Measurements from ENCODE around the gene SRPK3. TPM values are rescaled to one million over a fixed set of nuclear protein-coding genes. Genes with fewer than 3 reads are reported as not detected.

SRPK3 gene
- total and polyA plus RNA-seq, 2 donors (not counting 1 experiment from before 2014, with no cell fraction given) = not detected

GRCh38 chrX:153734871-153735270 lies 46.0 kb upstream of the SRPK3 start:
- POLR2A ChIA-PET = interaction anchor here (0.6 kb wide), 1 partner anchor 11 kb away, joined by 4 read pairs; the partner anchor contains the start of gene BCAP31
- no peaks in the 10 kb centered on the region for H3K27me3 Mint-ChIP-seq
- WGBS (ENCODE audit: insufficient coverage) = no CpG with 5 or more reads among the region's 2 CpGs
- H3K4me1 Mint-ChIP-seq = peaks cover 22% of the 10 kb centered on the region
- Histone ChIP-seq H3K9me3 (ENCODE audit: control extremely low read depth in 1 of 3, control insufficient read depth in 2 of 3, insufficient read depth in 1 of 3, low read length in 2 of 3) (peaks cover 0 to 3% (median 0%) of the 10 kb centered on the region in 3 donors), H3K9ac (ENCODE audit: low read length) (no peak overlapping the region), H3K27ac (ENCODE audit: low read length in 2 of 2) (no peak overlapping the region), H2AFZ (ENCODE audit: insufficient read depth, low read depth, low read length, poor library complexity, severe bottlenecking) (no peak overlapping the region), H3K4me2 (replicated peaks; ENCODE audit: low read depth, low read length, poor library complexity, severe bottlenecking) (no peak overlapping the region), H3K27me3 (replicated peaks in 1 of 4; ENCODE audit: control extremely low read depth in 1 of 4, control insufficient read depth in 3 of 4, insufficient read depth in 4 of 4, low read length in 3 of 4) (no peaks in the 10 kb centered on the region), H3K79me2 (ENCODE audit: control insufficient read depth, insufficient read depth, low read length) (peaks cover 26% of the 10 kb centered on the region), H3K36me3 (replicated peaks in 1 of 2; ENCODE audit: control extremely low read depth in 1 of 2, control insufficient read depth in 1 of 2, extremely low read depth in 1 of 2, insufficient read depth in 2 of 2, low read length in 1 of 2) (peaks cover 0 to 22% of the 10 kb centered on the region in 2 experiments), H3K4me3 (ENCODE audit: control extremely low read depth in 1 of 5, extremely low read depth in 1 of 5, insufficient read depth in 1 of 5, low read depth in 2 of 5, low read length in 4 of 5) (no peak overlapping the region), H3K4me1 (ENCODE audit: control insufficient read depth in 2 of 2, insufficient read depth in 2 of 2, low read length in 2 of 2) (peaks cover 3 to 10% of the 10 kb centered on the region in 2 donors), H4K20me1 (ENCODE audit: control insufficient read depth, insufficient read depth, low read length, poor library complexity, severe bottlenecking) (no peaks in the 10 kb centered on the region)
- ATAC-seq (ENCODE audit: low read depth) (no peak), DNase-seq (no peak)
- H3K4me3 Mint-ChIP-seq = no peak overlapping the region
- no peak for TF ChIP-seq EZH2 (IDR thresholded peaks at IDR 0.05; ENCODE audit: borderline replicate concordance, insufficient read depth, low read depth, low read length, poor library complexity, severe bottlenecking)
- TF ChIP-seq CTCF (IDR thresholded peaks at IDR 0.05) = no peak
- intact Hi-C loops (cut with micrococcal nuclease) = loop anchor here (1.0 kb wide), 1 partner anchor 8 kb away; no protein-coding TSS in a partner anchor
- CTCF ChIA-PET = interaction anchor here (0.7 to 1.4 kb wide), 3 partner anchors 15 to 223 kb away, joined by 3 to 4 read pairs (median 3); no protein-coding TSS in a partner anchor
- H3K9me3 Mint-ChIP-seq (ENCODE audit: insufficient read depth) = no peaks in the 10 kb centered on the region
- no peak overlapping the region for H3K27ac Mint-ChIP-seq

- H3K9me3 ChIP-seq (ENCODE audit: control extremely low read depth in 1 of 3, control insufficient read depth in 2 of 3, insufficient read depth in 1 of 3, low read length in 2 of 3) = peaks cover 0 to 3% (median 0%) of the 10 kb centered on the region in 3 donors
- H3K4me2 ChIP-seq (replicated peaks; ENCODE audit: low read depth, low read length, poor library complexity, severe bottlenecking) = no peak overlapping the region
- peak overlapping the region; percentile 8 for H3K4me3 Mint-ChIP-seq
- TF ChIP-seq CTCF (IDR thresholded peaks at IDR 0.05) (no peak), EZH2 (IDR thresholded peaks at IDR 0.05; ENCODE audit: borderline replicate concordance, insufficient read depth, low read depth, low read length, poor library complexity, severe bottlenecking) (no peak)
- ATAC-seq (ENCODE audit: low read depth) = peak; percentile 69
- H3K36me3 ChIP-seq (replicated peaks in 1 of 2; ENCODE audit: control extremely low read depth in 1 of 2, control insufficient read depth in 1 of 2, extremely low read depth in 1 of 2, insufficient read depth in 2 of 2, low read length in 1 of 2) = peaks cover 0 to 22% of the 10 kb centered on the region in 2 experiments
- no peaks in the 10 kb centered on the region for H3K27me3 Mint-ChIP-seq
- H3K4me1 ChIP-seq (ENCODE audit: control insufficient read depth in 2 of 2, insufficient read depth in 2 of 2, low read length in 2 of 2) = peaks cover 3 to 14% of the 10 kb centered on the region in 2 donors
- no peak overlapping the region for H3K4me3 ChIP-seq (ENCODE audit: control extremely low read depth in 1 of 5, extremely low read depth in 1 of 5, insufficient read depth in 1 of 5, low read depth in 2 of 5, low read length in 4 of 5)
- peaks cover 23% of the 10 kb centered on the region for H3K79me2 ChIP-seq (ENCODE audit: control insufficient read depth, insufficient read depth, low read length)
- intact Hi-C loops (cut with micrococcal nuclease) = loop anchor here (1.0 kb wide), 1 partner anchor 8 kb away; no protein-coding TSS in a partner anchor
- CTCF ChIA-PET = interaction anchor here (1.4 kb wide), 1 partner anchor 67 kb away, joined by 3 read pairs; no protein-coding TSS in a partner anchor
- H3K27ac ChIP-seq (ENCODE audit: low read length in 2 of 2) = no peak overlapping the region
- POLR2A ChIA-PET = no interaction called here
- no peaks in the 10 kb centered on the region for H3K27me3 ChIP-seq (replicated peaks in 1 of 4; ENCODE audit: control extremely low read depth in 1 of 4, control insufficient read depth in 3 of 4, insufficient read depth in 4 of 4, low read length in 3 of 4)
- DNase-seq = peak; percentile 27
- H2AFZ ChIP-seq (ENCODE audit: insufficient read depth, low read depth, low read length, poor library complexity, severe bottlenecking) = no peak overlapping the region
- no peaks in the 10 kb centered on the region for H3K9me3 Mint-ChIP-seq (ENCODE audit: insufficient read depth)
- no peak overlapping the region for H3K9ac ChIP-seq (ENCODE audit: low read length)
- peaks cover 22% of the 10 kb centered on the region for H3K4me1 Mint-ChIP-seq
- H3K27ac Mint-ChIP-seq = no peak overlapping the region
- WGBS (ENCODE audit: insufficient coverage) = no CpG with 5 or more reads among the region's 9 CpGs
- H4K20me1 ChIP-seq (ENCODE audit: control insufficient read depth, insufficient read depth, low read length, poor library complexity, severe bottlenecking) = no peaks in the 10 kb centered on the region
Measured at GRCh38 chrX:153735274-153735673, 45.6 kb upstream of the SRPK3 start.

Measured in B cell (primary cell).